Effector memory CD4-positive, alpha-beta T cell (primary cell): ENCODE measurements around the gene GBA2.

Source experiments
- DNase-seq, 3 donors: peaks; one replicate each; pipeline ENCODE4 v3.0.0-alpha.2; 2020
- H3K27ac ChIP-seq: 2 replicates; pipeline ENCODE4 v1.7.0; 2013; ENCODE audit warnings: mild to moderate bottlenecking, low read length, moderate library complexity; ENCODE audit not compliant: insufficient read depth, poor library complexity, severe bottlenecking
- H3K27me3 ChIP-seq: replicated peaks from 2 replicates; pipeline ENCODE4 v1.7.0; 2013; ENCODE audit warnings: mild to moderate bottlenecking, low read length; ENCODE audit not compliant: insufficient read depth, control insufficient read depth, poor library complexity, severe bottlenecking
- H3K36me3 ChIP-seq: 2 replicates; pipeline ENCODE4 v1.7.0; 2013; ENCODE audit warnings: mild to moderate bottlenecking, low read length, moderate library complexity; ENCODE audit not compliant: control insufficient read depth, insufficient read depth
- H3K4me1 ChIP-seq: 2 replicates; pipeline ENCODE4 v1.7.0; 2013; ENCODE audit warnings: low read length, mild to moderate bottlenecking; ENCODE audit not compliant: control insufficient read depth, insufficient read depth, poor library complexity, severe bottlenecking
- H3K4me3 ChIP-seq: 2 replicates; pipeline ENCODE4 v1.7.0; 2013; ENCODE audit warnings: low read length, low read depth, mild to moderate bottlenecking; ENCODE audit not compliant: insufficient read depth, poor library complexity, severe bottlenecking
- H3K9me3 ChIP-seq: 2 replicates; pipeline ENCODE4 v1.7.0; 2013; ENCODE audit warnings: mild to moderate bottlenecking, low read length, moderate library complexity; ENCODE audit not compliant: control insufficient read depth

The GBA2 gene

GRCh38 chr9:35743880-35744518 lies 5.0 kb downstream of the GBA2 start:
- peaks cover 25% of the 10 kb centered on the region for H3K4me1 ChIP-seq
- H3K4me3 ChIP-seq, result no peak overlapping the region
- H3K27ac ChIP-seq, result no peak overlapping the region
- peaks cover 31% of the 10 kb centered on the region for H3K36me3 ChIP-seq
- H3K27me3 ChIP-seq, result no peaks in the 10 kb centered on the region
- no peak for DNase-seq
- H3K9me3 ChIP-seq, result no peaks in the 10 kb centered on the region

DNA sequence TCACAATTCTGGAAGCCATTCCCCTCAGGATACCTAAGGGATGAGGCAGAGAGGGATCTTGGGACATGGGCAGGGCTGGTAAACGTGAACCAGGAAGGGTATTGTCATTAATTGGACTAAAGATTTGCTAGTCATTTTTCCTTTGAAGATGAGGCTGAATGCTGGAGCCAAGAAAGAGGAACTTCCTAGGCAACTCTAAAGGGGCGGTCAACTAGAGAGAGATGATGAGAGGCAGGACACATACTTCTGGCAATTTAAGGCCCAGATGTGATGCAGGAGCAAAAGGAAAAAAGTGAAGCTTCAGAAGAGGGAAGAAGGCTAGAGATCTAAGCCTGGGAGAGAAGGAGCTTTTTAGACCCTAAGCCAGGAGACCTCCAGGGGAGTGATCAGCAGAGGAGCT lies 5.6 kb downstream of the GBA2 start:
- peaks cover 25% of the 10 kb centered on the region for H3K4me1 ChIP-seq
- no peaks in the 10 kb centered on the region for H3K27me3 ChIP-seq
- no peak for DNase-seq
- peaks cover 37% of the 10 kb centered on the region for H3K36me3 ChIP-seq
- H3K9me3 ChIP-seq, result no peaks in the 10 kb centered on the region
- no peak overlapping the region for H3K27ac ChIP-seq
- no peak overlapping the region for H3K4me3 ChIP-seq

- Histone ChIP-seq H3K27me3 (no peaks in the 10 kb centered on the region), H3K9me3 (no peaks in the 10 kb centered on the region), H3K27ac (no peak overlapping the region), H3K4me1 (peaks cover 9% of the 10 kb centered on the region), H3K4me3 (no peak overlapping the region), H3K36me3 (peaks cover 53% of the 10 kb centered on the region)
- no peak for DNase-seq
Observed at GRCh38 chr9:35741740-35742139, 7.3 kb downstream of the GBA2 start.

GRCh38 chr9:35740243-35740642 lies 8.8 kb downstream of the GBA2 start:
- no peaks in the 10 kb centered on the region for H3K4me1 ChIP-seq

GRCh38 chr9:35738924-35739323 lies 10.1 kb downstream of the GBA2 start:
- no peak overlapping the region for H3K4me3 ChIP-seq
- no peak for DNase-seq
- H3K9me3 ChIP-seq, result no peaks in the 10 kb centered on the region
- H3K27ac ChIP-seq, result no peak overlapping the region
- H3K27me3 ChIP-seq, result no peaks in the 10 kb centered on the region
- H3K4me1 ChIP-seq, result no peaks in the 10 kb centered on the region
- peaks cover 56% of the 10 kb centered on the region for H3K36me3 ChIP-seq

More at GRCh38 chr9:35740243-35740642, 8.8 kb downstream of the GBA2 start:
- Histone ChIP-seq H3K27ac (no peak overlapping the region), H3K9me3 (no peaks in the 10 kb centered on the region), H3K27me3 (no peaks in the 10 kb centered on the region), H3K36me3 (peaks cover 65% of the 10 kb centered on the region), H3K4me3 (no peak overlapping the region)
- no peak for DNase-seq

- Histone ChIP-seq H3K4me3 (no peak overlapping the region), H3K27me3 (no peaks in the 10 kb centered on the region), H3K4me1 (peaks cover 5% of the 10 kb centered on the region), H3K9me3 (no peaks in the 10 kb centered on the region), H3K27ac (no peak overlapping the region), H3K36me3 (peaks cover 49% of the 10 kb centered on the region)
- DNase-seq, result no peak
Observed at GRCh38 chr9:35738186-35738585, 10.8 kb downstream of the GBA2 start.

DNA sequence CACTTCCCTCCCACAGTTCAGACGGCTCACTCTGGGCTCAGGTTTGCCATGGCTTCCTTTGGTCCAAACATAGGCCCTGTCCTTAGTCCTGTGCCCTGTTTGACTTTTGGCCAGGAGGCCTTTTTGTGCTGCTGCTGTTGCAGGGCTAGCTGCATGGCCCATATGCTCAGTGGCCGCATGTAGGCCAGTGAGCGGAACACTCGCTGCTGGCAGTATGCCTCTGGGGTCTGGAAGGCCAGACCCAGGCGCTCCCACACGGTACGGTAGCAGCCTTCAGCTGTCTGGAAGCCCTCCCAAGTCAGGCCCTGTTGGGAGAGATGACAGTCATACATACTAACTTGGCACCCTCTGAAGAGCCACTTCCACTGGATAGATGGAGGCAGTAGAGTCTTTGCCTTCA lies 11.9 kb downstream of the GBA2 start:
- no peak for DNase-seq

DNA sequence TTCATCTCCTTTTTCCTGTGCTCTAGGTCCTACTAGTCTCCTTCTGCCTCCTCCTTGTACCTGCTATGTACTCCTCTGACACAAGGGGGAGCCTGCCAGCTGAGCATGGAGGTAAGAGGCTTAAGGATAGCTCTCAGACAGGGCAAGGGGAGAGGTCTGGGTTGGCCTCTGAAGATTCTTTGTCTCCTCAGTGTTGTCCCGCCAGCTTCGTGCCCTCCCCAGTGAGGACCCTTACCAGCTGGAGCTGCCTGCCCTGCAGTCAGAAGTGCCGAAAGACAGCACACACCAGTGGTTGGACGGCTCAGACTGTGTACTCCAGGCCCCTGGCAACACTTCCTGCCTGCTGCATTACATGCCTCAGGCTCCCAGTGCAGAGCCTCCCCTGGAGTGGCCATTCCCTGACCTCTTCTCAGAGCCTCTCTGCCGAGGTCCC lies 12.8 kb downstream of the GBA2 start:
- Histone ChIP-seq H3K4me1 (peaks cover 13% of the 10 kb centered on the region), H3K36me3 (peaks cover 45% of the 10 kb centered on the region), H3K4me3 (no peak overlapping the region), H3K9me3 (no peaks in the 10 kb centered on the region), H3K27ac (peak overlapping the region; percentile 28), H3K27me3 (no peaks in the 10 kb centered on the region)
- DNase-seq, result peak; percentile 22 to 48 (median 43)

More for the DNA sequence above, 11.9 kb downstream of the GBA2 start:
- Histone ChIP-seq H3K4me1 (peaks cover 8% of the 10 kb centered on the region), H3K27ac (no peak overlapping the region), H3K36me3 (peaks cover 45% of the 10 kb centered on the region), H3K9me3 (no peaks in the 10 kb centered on the region), H3K27me3 (no peaks in the 10 kb centered on the region), H3K4me3 (no peak overlapping the region)

GRCh38 chr9:35734096-35734495 lies 14.9 kb downstream of the GBA2 start:
- no peak for DNase-seq
- H3K27ac ChIP-seq, result no peak overlapping the region
- no peaks in the 10 kb centered on the region for H3K9me3 ChIP-seq

GRCh38 chr9:35732800-35733541 lies 16.1 kb downstream of the GBA2 start:
- Histone ChIP-seq H3K27me3 (no peaks in the 10 kb centered on the region), H3K9me3 (no peaks in the 10 kb centered on the region), H3K4me3 (peak overlapping the region; percentile 72), H3K4me1 (peaks cover 42% of the 10 kb centered on the region), H3K36me3 (peaks cover 23% of the 10 kb centered on the region), H3K27ac (peak overlapping the region; percentile 88)
- no peak for DNase-seq

More at GRCh38 chr9:35734096-35734495, 14.9 kb downstream of the GBA2 start:
- Histone ChIP-seq H3K4me3 (no peak overlapping the region), H3K27me3 (no peaks in the 10 kb centered on the region), H3K36me3 (peaks cover 33% of the 10 kb centered on the region), H3K4me1 (peaks cover 33% of the 10 kb centered on the region)
